ENCODE measurements around the gene CHD3.
A peak's percentile ranks its signal among the peaks of the same experiment; 100 is the strongest.

CHD3 gene

GRCh38 chr17:7894226-7894625 lies 5.6 kb downstream of the CHD3 start:
- DNase-seq (ENCODE audit: low read depth) = no peak

DNA sequence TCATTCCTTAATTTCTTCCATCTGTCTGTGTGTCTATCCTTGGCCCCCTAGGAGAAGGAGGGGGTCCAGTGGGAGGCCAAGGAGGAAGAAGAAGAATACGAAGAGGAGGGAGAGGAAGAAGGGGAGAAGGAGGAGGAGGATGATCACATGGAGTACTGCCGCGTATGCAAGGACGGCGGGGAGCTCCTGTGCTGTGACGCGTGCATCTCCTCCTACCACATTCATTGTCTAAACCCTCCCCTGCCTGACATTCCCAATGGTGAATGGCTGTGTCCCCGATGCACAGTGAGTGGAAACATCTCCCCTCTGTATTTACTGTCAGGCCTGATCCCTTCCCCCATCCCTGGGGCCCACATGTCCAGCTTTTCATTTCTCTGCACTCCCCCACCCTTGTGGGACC lies 6.3 kb downstream of the CHD3 start:
- DNase-seq (ENCODE audit: low read depth) = no peak

DNA sequence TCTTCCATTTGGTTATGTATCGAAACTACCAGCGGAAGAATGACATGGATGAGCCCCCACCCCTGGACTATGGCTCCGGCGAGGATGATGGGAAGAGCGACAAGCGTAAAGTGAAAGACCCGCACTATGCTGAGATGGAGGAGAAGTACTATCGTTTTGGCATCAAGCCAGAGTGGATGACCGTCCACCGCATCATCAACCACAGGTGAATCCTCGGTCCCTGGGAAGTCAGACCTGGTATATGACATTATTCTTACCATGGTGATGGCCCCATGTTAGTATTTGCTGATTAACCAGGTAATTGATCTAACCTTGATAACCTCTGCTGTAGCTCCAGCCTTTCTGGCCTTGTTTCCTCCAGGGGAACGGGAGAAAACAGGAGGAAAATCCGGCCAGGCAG lies 8.5 kb downstream of the CHD3 start:
- no peak for DNase-seq (ENCODE audit: low read depth)

DNA sequence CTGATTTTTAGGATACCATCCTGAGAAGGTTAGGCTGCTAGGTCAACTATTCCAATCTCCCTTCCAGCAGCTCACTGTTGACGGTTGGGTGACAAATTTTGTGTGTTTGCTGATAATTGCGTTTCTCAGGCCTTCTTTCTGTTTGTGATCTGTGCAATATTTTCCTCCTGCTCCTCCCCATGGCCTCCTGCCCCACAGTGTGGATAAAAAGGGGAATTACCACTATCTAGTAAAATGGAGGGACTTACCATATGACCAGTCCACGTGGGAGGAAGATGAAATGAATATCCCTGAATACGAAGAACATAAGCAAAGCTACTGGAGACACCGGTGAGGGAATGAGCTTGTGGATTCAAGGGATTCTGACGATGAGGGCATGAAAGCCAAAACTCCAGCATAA lies 9.2 kb downstream of the CHD3 start:
- no peak for DNase-seq (ENCODE audit: low read depth)

GRCh38 chr17:7903154-7904103 lies 14.8 kb downstream of the CHD3 start:
- DNase-seq (ENCODE audit: low read depth) = no peak

DNA sequence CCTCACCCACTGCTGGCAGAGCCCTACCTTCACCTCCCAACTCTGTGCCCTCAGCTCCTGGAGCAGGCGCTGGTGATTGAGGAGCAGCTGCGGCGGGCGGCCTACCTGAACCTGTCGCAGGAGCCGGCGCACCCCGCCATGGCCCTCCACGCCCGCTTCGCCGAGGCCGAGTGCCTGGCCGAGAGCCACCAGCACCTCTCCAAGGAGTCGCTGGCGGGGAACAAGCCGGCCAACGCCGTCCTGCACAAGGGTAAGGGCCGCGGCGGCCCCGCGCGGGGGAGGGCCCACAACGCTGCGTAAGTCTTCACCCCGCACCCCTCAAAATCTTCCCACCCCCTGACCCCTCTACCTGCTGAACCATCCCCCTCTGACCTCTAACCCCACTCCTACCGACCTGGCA lies 20.5 kb downstream of the CHD3 start:
- DNase-seq (ENCODE audit: low read depth) = no peak

GRCh38 chr17:7910281-7910680 lies 21.7 kb downstream of the CHD3 start:
- DNase-seq (ENCODE audit: low read depth) = no peak

- DNase-seq (ENCODE audit: low read depth) = no peak
Measured at GRCh38 chr17:7910711-7911110, 22.1 kb downstream of the CHD3 start.

DNA sequence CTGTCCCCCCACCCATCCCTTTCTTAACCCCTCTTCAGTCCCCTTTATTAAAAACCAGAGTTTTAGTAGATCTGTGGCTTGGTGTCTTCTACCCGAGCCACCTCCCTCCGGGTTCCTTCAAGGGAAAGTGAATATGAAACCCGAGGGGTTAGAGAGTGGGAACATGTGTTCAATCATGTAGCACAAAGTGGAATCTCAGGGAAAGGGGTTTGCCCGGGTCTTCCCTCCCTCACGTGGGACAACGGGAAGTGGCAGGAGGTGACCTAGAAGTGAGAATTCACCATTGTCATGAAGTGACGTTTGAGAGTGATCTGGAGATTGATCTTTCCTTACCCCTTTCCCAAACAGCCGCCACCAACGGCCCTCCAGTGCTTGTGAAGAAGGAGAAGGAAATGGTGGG lies 22.5 kb downstream of the CHD3 start:
- DNase-seq (ENCODE audit: low read depth) = no peak

GRCh38 chr17:7912927-7913524 lies 24.4 kb downstream of the CHD3 start:
- no peak for DNase-seq (ENCODE audit: low read depth)

DNA sequence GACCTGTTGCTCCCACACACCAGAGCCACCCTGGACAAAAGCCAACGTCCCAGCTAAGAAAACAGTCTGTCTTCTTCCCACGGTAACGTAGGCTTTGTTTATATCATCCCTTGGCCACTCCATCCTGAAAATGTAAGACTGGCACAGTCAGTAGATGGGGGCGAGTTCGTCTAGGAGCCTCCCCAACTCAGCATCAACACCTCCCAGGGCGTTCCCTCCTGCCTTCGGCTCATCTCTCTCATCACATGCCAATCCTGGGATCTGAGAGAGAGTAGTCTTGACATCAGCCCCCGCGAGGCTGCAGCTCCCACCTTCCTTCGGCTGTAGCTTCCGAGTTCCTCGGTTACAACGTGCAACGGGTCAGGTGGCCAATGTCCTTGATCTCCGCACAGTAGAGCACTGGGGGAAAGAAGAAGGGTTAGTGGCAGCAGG lies 26.6 kb downstream of the CHD3 start:
- DNase-seq (ENCODE audit: low read depth) = no peak

DNA sequence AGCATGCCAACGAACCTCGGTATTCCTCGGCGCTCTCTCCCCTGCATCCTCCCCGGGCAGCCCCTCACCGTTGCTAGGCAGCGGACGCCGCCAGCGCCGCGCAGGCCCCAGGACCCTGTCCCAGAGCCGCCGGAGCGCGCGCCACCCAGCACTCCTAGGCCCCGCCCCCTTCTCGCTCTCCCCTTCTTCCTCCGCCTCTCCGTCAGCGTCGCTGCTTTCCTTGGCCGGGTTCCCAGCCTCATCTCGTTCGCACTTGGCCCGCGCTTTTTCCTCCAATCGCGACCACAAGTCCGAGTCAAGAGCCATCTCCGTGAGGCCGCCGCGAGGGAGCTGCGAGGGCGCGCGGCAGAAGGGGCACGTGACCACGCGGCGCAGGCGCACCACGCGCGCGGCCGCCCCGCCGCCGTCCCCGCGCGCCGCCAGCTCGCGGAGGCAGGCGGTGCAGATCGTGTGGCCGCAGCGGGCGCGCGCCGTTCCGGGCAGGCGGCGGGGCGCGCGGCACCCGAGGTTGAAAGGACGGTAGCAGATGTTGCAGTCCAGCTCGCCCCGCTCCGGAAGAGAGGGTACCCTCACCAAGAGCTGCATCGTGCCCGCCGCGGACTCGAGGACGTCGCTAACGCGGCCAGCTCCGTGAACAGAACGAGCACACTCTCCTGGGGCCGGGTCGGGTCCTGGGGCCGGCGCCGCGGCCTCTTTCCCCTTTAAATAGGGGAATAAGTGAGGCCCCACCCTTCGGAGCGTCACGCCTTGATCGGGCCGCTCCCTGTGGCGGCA lies 27.2 kb downstream of the CHD3 start, which contains the start of gene RNF227:
TSS of gene RNF227 (minus strand) at position 679 of the 774 bp plus-strand sequence. CDS start at position 585, 94 bp downstream.
- peak; percentile 68 for DNase-seq (ENCODE audit: low read depth)

GRCh38 chr17:7916385-7916682 lies 27.7 kb downstream of the CHD3 start:
- no peak for DNase-seq (ENCODE audit: low read depth)

- DNase-seq (ENCODE audit: low read depth) = no peak
Measured at GRCh38 chr17:7916808-7917207, 28.2 kb downstream of the CHD3 start.

DNA sequence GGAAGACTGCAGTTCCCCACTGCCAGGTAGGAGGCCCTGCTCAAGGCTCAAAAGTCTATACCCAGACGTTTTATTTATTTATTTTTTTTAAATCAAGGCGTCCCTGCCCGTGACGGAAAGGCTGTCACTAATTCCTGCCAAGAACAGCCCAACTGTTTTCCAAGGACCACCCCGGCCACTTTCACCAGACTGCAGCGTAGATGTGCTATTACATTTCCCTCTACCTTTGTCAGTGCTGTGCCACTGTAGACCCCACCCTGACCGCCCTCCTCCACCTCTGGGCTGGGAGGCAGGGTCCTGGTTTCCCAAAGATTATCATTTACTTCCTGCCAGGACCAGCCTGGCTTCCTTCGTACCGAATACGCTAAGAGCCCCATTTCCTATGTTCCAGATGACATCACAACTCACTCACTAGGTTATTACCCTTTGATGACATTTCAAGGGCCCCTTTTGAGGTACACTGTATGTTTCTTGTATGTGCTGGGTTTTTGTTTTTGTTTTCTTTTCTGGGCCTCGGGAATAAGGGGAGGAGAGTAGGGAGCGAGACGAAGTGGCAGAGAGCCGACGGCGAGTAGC lies 33.8 kb downstream of the CHD3 start:
- DNase-seq (ENCODE audit: low read depth) = no peak

DNA sequence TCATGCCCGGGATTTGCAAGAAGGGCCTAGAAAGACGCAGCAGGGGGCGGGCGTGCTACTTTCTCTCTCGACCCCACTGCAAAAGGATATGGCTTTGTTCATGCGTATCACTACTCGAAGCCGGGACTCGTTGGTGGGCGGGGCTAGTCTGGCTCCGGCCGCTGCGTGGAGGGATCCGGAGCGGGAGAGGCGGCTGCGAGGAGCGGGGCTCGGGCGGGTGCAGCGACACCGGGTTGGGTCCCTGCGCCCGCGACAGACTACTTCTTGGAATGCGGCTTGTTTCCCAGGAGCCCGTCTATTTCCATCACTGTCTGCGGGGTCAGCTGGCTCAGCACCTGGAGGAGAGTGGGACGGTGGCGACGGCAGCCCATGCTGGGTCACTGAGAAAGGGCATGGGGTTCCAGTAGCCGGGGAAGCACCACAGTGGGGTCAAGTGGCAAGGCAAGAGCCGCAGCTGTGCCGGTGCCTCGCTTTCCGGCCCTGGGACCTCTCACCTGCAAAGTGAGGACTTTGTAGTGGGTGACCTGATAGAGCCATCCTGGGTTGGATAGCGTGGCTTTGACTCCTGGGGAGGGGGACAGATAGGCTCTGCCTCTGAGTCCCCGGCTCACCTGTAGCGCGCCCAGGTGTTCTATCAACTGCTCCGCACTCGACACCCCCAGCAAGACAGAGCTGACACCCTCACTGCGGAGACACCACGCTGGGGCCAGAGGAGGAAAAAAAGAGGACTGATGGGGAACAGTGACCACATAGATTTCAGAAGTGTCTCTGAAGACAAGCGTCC lies 34.4 kb downstream of the CHD3 start:
- DNase-seq (ENCODE audit: low read depth) = no peak

GRCh38 chr17:7927596-7927995 lies 39.0 kb downstream of the CHD3 start:
- no peak for DNase-seq (ENCODE audit: low read depth)

DNA sequence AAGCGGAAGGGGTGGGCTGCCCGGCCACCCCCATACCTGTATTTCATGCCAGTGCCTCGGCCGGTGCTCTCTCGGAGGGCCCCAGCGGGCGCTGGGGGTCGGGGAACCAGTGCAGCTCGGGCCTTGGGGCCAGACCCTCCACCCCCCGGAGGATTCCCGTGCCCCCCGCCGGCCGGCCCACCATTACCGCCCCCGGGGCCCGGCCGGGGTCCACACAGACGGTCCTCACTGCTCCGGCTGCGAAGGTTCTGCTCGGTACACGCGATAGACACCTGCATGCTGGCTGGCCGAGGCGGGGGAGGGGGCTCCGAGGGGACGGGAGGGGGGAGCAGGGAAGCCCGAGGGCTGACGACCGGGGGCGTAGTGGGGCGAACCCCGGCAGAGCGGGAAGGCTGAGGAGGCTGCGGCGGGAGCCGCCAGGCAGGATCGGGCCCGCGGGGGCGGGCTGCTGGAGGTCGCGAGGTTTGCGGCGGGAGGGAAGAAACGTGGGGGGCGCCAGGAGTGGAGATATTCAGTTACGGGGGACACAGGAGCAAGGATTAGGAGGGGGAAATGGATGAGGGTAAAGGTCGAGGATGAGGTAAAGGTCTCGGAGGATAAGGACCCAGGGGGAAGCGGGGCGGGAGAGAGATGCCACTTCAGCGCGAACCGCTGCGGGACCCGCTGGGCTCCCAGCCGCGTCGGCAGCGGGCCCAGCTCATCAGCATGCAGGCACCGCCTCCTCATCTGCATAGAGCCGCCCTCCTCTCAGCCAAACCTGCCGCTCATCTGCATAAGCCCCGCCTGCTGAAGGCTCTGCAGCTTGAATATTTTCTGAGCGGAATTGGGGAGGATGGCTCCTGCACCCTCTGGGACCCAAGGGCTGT lies 40.8 kb downstream of the CHD3 start, which contains the start of gene KCNAB3:
TSS of gene KCNAB3 (minus strand) at position 699 of the 866 bp plus-strand sequence. CDS start at position 278, 421 bp downstream.
- no peak for DNase-seq (ENCODE audit: low read depth)

- no peak for DNase-seq (ENCODE audit: low read depth)
Measured at GRCh38 chr17:7930841-7931631, 42.4 kb downstream of the CHD3 start.
